IMR-90 (cell line): ENCODE results near the gene YPEL2. TPM values are rescaled to one million over a fixed set of nuclear protein-coding genes. Genes with fewer than 3 reads are reported as not detected.

Experiments
- ATAC-seq: fragments of 200-7000 bp; cut with Tn5 transposase; 2 replicates; pipeline ENCODE4 v1.9.1; 2020; ENCODE audit warnings: low read depth, mild to moderate bottlenecking, moderate library complexity
- BruUV-seq: library from RNA; stranded (reverse); fragments of 400-500 nt; replicated peaks from 2 replicates; lab custom pipeline; 2021; lab: Mats Ljungman, UMichigan
- CTCF ChIA-PET: fragments of 300-600 bp; formaldehyde crosslinking; extraction: SDS; loops from one replicate; lab custom pipeline; 2021; ENCODE audit warnings: antibody characterized with exemption; lab: Yijun Ruan, JAX
- POLR2A ChIA-PET: fragments of 300-600 bp; sonication (Branson Sonifier 250); formaldehyde crosslinking; loops from one replicate; lab custom pipeline; 2022; ENCODE audit warnings: antibody characterized with exemption; ENCODE audit not compliant: unreplicated experiment; lab: Charles Lee
- DNase-seq: peaks from one replicate; pipeline ENCODE4 v3.0.0; 2013
- H2AFZ ChIP-seq: replicated peaks from 2 replicates; pipeline ENCODE3; 2013; ENCODE audit warnings: low read length, mild to moderate bottlenecking; ENCODE audit not compliant: poor library complexity
- H2AK5ac ChIP-seq: 2 replicates; pipeline ENCODE4 v1.6.1; 2013; ENCODE audit warnings: low read depth, low read length, inconsistent platforms
- H2AK9ac ChIP-seq: replicated peaks from 2 replicates; pipeline ENCODE3; 2013; ENCODE audit warnings: mild to moderate bottlenecking, low read depth, low read length, moderate library complexity; ENCODE audit not compliant: poor library complexity
- H2BK120ac ChIP-seq: 2 replicates; pipeline ENCODE4 v1.6.1; 2013; ENCODE audit warnings: low read depth, low read length, inconsistent platforms
- H2BK15ac ChIP-seq: 3 replicates; pipeline ENCODE4 v1.6.1; 2013; ENCODE audit warnings: low read depth, low read length, inconsistent platforms
- H2BK20ac ChIP-seq: 2 replicates; pipeline ENCODE4 v1.6.1; 2013; ENCODE audit warnings: low read depth, mild to moderate bottlenecking, inconsistent platforms, low read length, moderate library complexity
- H2BK5ac ChIP-seq: 2 replicates; pipeline ENCODE4 v1.6.1; 2013; ENCODE audit warnings: mild to moderate bottlenecking, low read depth, low read length, inconsistent platforms; ENCODE audit not compliant: poor library complexity, severe bottlenecking
- H3K14ac ChIP-seq: replicated peaks from 2 replicates; pipeline ENCODE4 v1.6.1; 2013; ENCODE audit warnings: low read depth, low read length, inconsistent platforms
- H3K18ac ChIP-seq: 2 replicates; pipeline ENCODE4 v1.6.1; 2013; ENCODE audit warnings: low read depth, low read length, control low read depth
- H3K23ac ChIP-seq: 2 replicates; pipeline ENCODE4 v1.6.1; 2013; ENCODE audit warnings: low read depth, low read length, inconsistent platforms
- H3K27ac ChIP-seq: 2 replicates; pipeline ENCODE4 v1.5.1; 2013; ENCODE audit warnings: mild to moderate bottlenecking, control low read depth, low read length; ENCODE audit not compliant: insufficient read depth
- H3K27me3 ChIP-seq: 2 replicates; pipeline ENCODE4 v1.6.1; 2013; ENCODE audit warnings: low read length; ENCODE audit not compliant: control insufficient read depth, insufficient read depth
- H3K36me3 ChIP-seq: 2 replicates; pipeline ENCODE4 v1.6.1; 2013; ENCODE audit warnings: low read length, mixed read lengths; ENCODE audit not compliant: control insufficient read depth, insufficient read depth
- H3K4ac ChIP-seq: 2 replicates; pipeline ENCODE4 v1.6.1; 2013; ENCODE audit warnings: low read depth, low read length, inconsistent platforms
- H3K4me1 ChIP-seq: 2 replicates; pipeline ENCODE4 v1.6.1; 2013; ENCODE audit warnings: low read length, mixed read lengths; ENCODE audit not compliant: control insufficient read depth, insufficient read depth
- H3K4me2 ChIP-seq: 2 replicates; pipeline ENCODE4 v1.6.1; 2013; ENCODE audit warnings: low read depth, mild to moderate bottlenecking, control low read depth, low read length, moderate library complexity
- H3K4me3 ChIP-seq: 2 replicates; pipeline ENCODE4 v1.5.1; 2013; ENCODE audit warnings: low read depth, mild to moderate bottlenecking, control low read depth, low read length, moderate library complexity; ENCODE audit not compliant: insufficient read depth
- H3K56ac ChIP-seq: 2 replicates; pipeline ENCODE4 v1.6.1; 2013; ENCODE audit warnings: low read length, inconsistent platforms; ENCODE audit not compliant: insufficient read depth; ENCODE audit errors: extremely low read depth
- H3K79me1 ChIP-seq, 2 experiments: 2 replicates each; pipeline ENCODE4 v1.6.1; 2013; ENCODE audit warnings: low read length in 2 of 2, inconsistent platforms in 1 of 2, low read depth in 1 of 2
- H3K9ac ChIP-seq: 2 replicates; pipeline ENCODE4 v1.6.1; 2013; ENCODE audit warnings: low read depth, low read length, control low read depth
- H3K9me1 ChIP-seq: 2 replicates; pipeline ENCODE4 v1.6.1; 2013; ENCODE audit warnings: low read length, inconsistent platforms; ENCODE audit not compliant: insufficient read depth
- H3K9me3 ChIP-seq: 2 replicates; pipeline ENCODE4 v1.6.1; 2013; ENCODE audit warnings: low read length; ENCODE audit not compliant: control insufficient read depth, insufficient read depth
- H4K20me1 ChIP-seq: 2 replicates; pipeline ENCODE4 v1.6.1; 2013; ENCODE audit warnings: low read length, inconsistent platforms; ENCODE audit not compliant: insufficient read depth
- H4K5ac ChIP-seq: 2 replicates; pipeline ENCODE4 v1.6.1; 2013; ENCODE audit warnings: mild to moderate bottlenecking, low read depth, low read length, control low read depth
- H4K8ac ChIP-seq, 2 experiments: 2 replicates each; pipeline ENCODE4 v1.6.1; 2013; ENCODE audit warnings: low read depth in 2 of 2, low read length in 2 of 2, control low read depth in 1 of 2, inconsistent platforms in 1 of 2
- H4K91ac ChIP-seq: 2 replicates; pipeline ENCODE4 v1.6.1; 2013; ENCODE audit warnings: low read depth, low read length, inconsistent platforms; ENCODE audit not compliant: insufficient read depth
- CEBPB ChIP-seq: IDR thresholded peaks from 2 replicates; pipeline ENCODE4 v1.6.1; 2012; ENCODE audit warnings: low read depth, low read length, improper control_type of control experiment
- MXI1 ChIP-seq: IDR thresholded peaks from 2 replicates; pipeline ENCODE4 v1.6.1; 2012; ENCODE audit warnings: low read depth, mild to moderate bottlenecking, low read length, moderate library complexity, borderline replicate concordance
- POLR2A ChIP-seq: IDR thresholded peaks from 2 replicates; pipeline ENCODE4 v1.6.1; 2012; ENCODE audit warnings: mild to moderate bottlenecking, low read depth, low read length
- RFX5 ChIP-seq: IDR thresholded peaks from 2 replicates; pipeline ENCODE4 v1.8.0; 2012; ENCODE audit warnings: low read depth, mild to moderate bottlenecking, low read length, moderate library complexity
- WGBS, 2 experiments: methylation state at CpG; one replicate each; pipeline versions ENCODE4 v1.1.5 to v1.1.7; 2013; ENCODE audit warnings: missing lambda C conversion rate in 2 of 2; ENCODE audit not compliant: insufficient read length in 1 of 2; ENCODE audit errors: extremely low coverage in 2 of 2; 5-methylcytosine and 5-hydroxymethylcytosine counted together
- dilution Hi-C: fragments of 300-500 bp; cut with HindIII; formaldehyde crosslinking; loops from one replicate; pipeline ENCODE4 v1.14.3; 2018; ENCODE audit warnings: low sequenced_read_pairs; ENCODE audit not compliant: unreplicated experiment
- in situ Hi-C: fragments of 300-500 bp; cut with MboI; formaldehyde crosslinking; loops from 3 replicates; pipeline ENCODE4 v1.14.3; 2019; ENCODE audit warnings: low sequenced_read_pairs, inconsistent platforms, mixed read lengths
- intact Hi-C: fragments of 100-400 bp; cut with micrococcal nuclease; formaldehyde crosslinking; loops from 2 replicates; pipeline ENCODE4 v1.10.0; 2022
- polyA plus RNA-seq, 3 experiments: library from polyadenylated mRNA; depleted of rRNA; stranded (reverse); fragments of >200 nt; gene quantifications; 2 replicates each; pipeline ENCODE4 v1.2.3, GENCODE V29; 2012; ENCODE audit warnings: low replicate concordance in 1 of 3
- total RNA-seq: library from RNA; depleted of rRNA; stranded (reverse); fragments of >200 nt; gene quantifications from 2 replicates; pipeline ENCODE4 v1.2.3, GENCODE V29; 2012
- TF ChIP-seq, protein P1 (sequence below): conservative IDR thresholded peaks from 2 replicates; pipeline ENCODE4 v1.5.1; 2012; ENCODE audit warnings: mild to moderate bottlenecking, low read depth, low read length, improper control_type of control experiment
- TF ChIP-seq, protein P2 (sequence below): fragments of 150-350 bp; IDR thresholded peaks from 2 replicates; pipeline ENCODE4 v1.6.1; 2016; ENCODE audit warnings: low read depth, mild to moderate bottlenecking, low read length, moderate library complexity, borderline replicate concordance

YPEL2 gene
- total and polyA plus RNA-seq, 2 of the 4 experiments (the other 2 are of a cell fraction) = 2.3 to 3.4 TPM

DNA sequence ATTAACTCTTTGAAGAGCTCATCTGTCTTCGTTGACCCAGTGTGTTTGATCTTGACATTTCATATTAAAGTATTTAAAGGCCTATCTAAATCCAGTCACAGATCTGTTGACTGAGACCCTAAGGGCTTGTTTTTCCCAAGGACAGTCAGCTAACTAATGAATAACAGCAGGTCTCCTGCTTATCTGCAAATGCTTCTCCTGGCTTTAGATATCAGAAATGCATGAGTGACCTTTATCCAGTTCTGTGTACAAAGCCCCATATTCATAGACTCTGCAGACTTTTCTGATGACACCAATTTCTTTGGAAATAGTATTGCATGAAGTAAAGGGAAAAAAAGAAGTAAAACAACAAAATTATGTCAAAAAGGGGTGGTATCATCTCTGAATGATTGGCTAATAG is 70.3 kb downstream of the YPEL2 start:
- Histone ChIP-seq H3K4me2 (no peak overlapping the region), H2BK5ac (no peak overlapping the region), H4K91ac (no peak overlapping the region), H3K79me1 (no peaks in the 10 kb centered on the region), H3K23ac (no peak overlapping the region), H4K20me1 (no peaks in the 10 kb centered on the region), H2BK15ac (no peak overlapping the region), H3K27ac (no peak overlapping the region), H3K56ac (no peak overlapping the region), H3K27me3 (no peaks in the 10 kb centered on the region), H2BK20ac (no peak overlapping the region), H2BK120ac (no peak overlapping the region), H3K4ac (no peak overlapping the region), H2AK5ac (no peak overlapping the region), H3K9ac (no peak overlapping the region), H3K36me3 (peaks cover 5% of the 10 kb centered on the region; the same call in 1 of the 2 replicates), H2AFZ (no peak overlapping the region), H3K14ac (no peak overlapping the region), H2AK9ac (no peak overlapping the region), H3K4me1 (no peaks in the 10 kb centered on the region), H4K5ac (no peak overlapping the region), H3K9me3 (no peaks in the 10 kb centered on the region), H3K18ac (no peak overlapping the region), H3K9me1 (no peaks in the 10 kb centered on the region), H4K8ac (no peak overlapping the region), H3K4me3 (no peak overlapping the region)
- DNase-seq (no peak), ATAC-seq (no peak)
- dilution Hi-C loops (no loop called here), intact Hi-C loops (no loop called here), in situ Hi-C loops (no loop called here)
- no TSS peak for BruUV-seq
- ChIA-PET CTCF (no interaction called here), POLR2A (no interaction called here)
- no CpG with 5 or more reads among the region's 1 CpG for WGBS, 2 experiments
- TF ChIP-seq POLR2A = no peak
- TF ChIP-seq CEBPB = no peak
- TF ChIP-seq, protein P1, sequence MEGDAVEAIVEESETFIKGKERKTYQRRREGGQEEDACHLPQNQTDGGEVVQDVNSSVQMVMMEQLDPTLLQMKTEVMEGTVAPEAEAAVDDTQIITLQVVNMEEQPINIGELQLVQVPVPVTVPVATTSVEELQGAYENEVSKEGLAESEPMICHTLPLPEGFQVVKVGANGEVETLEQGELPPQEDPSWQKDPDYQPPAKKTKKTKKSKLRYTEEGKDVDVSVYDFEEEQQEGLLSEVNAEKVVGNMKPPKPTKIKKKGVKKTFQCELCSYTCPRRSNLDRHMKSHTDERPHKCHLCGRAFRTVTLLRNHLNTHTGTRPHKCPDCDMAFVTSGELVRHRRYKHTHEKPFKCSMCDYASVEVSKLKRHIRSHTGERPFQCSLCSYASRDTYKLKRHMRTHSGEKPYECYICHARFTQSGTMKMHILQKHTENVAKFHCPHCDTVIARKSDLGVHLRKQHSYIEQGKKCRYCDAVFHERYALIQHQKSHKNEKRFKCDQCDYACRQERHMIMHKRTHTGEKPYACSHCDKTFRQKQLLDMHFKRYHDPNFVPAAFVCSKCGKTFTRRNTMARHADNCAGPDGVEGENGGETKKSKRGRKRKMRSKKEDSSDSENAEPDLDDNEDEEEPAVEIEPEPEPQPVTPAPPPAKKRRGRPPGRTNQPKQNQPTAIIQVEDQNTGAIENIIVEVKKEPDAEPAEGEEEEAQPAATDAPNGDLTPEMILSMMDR = no peak
- TF ChIP-seq, protein P2, sequence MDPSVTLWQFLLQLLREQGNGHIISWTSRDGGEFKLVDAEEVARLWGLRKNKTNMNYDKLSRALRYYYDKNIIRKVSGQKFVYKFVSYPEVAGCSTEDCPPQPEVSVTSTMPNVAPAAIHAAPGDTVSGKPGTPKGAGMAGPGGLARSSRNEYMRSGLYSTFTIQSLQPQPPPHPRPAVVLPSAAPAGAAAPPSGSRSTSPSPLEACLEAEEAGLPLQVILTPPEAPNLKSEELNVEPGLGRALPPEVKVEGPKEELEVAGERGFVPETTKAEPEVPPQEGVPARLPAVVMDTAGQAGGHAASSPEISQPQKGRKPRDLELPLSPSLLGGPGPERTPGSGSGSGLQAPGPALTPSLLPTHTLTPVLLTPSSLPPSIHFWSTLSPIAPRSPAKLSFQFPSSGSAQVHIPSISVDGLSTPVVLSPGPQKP = no peak
- TF ChIP-seq RFX5 = no peak
- no peak for TF ChIP-seq MXI1
